ENCODE results near the gene TIAM1.

TIAM1 gene

DNA sequence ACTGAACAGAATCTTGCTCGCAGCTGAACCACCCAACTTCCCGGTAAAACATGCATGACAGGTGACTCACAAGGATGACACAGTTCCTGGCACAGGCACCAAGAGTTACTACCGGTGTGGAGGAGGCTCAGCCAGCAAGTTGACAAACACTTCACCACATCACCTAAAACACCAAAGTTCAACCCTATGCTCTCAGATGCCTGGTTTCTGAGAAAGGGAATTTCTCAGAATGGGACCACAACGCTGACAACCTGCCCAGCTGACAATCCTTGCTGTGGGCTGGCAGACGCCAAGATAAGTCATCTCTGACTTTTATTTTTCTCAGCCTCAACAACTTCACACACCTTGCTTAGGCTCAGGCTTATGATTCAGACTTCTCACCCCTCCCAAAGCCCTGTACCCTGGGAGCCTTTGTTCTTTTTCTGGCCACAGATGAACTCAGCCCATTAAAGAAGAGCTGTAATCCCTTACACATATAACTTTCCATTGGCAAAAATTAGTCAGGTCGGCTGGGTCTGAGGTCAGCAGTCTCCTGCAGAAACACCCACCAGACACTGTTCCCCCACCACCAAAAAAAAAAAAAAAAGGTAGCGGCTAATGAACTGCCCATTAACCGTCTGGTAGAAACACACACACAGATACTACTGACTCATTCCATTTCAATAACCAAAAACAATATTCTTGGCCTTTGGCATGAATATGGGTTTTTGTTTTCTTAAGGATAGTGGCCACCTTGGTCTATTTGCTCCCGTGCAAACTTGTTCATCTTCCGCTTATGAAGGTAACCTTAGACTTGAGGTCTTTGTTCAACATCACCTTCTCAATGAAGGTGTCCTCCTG, 10.8 kb upstream of the TIAM1 start:
- DNase-seq (ENCODE audit: extremely low read depth in 1 of 2, low read depth in 1 of 2): peak; percentile 48 to 60

DNA sequence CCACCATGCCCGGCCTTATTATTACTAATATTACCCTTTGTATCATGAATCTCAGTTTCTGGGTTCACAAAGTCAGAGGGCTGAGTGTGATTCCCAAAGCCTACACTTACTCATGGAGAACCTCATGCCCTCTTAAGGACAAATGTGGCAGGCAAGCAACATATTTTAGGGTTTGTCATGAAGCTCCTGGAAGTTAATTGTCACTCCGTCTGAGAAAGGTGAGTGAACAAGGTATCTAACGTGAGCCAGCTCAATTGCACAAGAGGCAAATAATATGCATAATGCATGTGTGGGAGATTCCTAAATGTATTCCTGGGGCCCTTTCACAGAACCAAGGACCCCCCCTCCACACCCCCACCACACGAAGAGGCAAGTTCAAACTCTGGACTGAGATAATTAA, 10.1 kb upstream of the TIAM1 start:
- DNase-seq (ENCODE audit: extremely low read depth in 1 of 2, low read depth in 1 of 2): no peak

DNA sequence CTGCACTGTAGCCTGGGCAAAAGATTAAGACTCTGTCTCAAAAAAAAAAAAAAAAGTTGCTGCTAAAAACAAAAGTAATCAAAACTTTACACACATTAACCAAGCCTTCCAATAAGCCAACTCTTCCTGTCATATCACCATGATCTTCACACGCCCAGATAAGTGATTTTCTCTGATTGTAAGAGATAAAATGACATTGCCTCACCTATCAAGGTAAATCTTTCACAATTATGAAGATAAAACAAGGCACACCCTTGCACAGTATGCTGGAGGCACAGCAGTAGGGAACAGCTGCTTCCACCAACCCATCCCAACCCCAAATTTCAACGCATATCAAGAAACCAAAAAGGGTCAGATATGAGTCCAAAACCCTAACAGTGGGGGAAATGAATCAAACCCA, 8.8 kb upstream of the TIAM1 start:
- DNase-seq (ENCODE audit: extremely low read depth in 1 of 2, low read depth in 1 of 2): no peak

DNA sequence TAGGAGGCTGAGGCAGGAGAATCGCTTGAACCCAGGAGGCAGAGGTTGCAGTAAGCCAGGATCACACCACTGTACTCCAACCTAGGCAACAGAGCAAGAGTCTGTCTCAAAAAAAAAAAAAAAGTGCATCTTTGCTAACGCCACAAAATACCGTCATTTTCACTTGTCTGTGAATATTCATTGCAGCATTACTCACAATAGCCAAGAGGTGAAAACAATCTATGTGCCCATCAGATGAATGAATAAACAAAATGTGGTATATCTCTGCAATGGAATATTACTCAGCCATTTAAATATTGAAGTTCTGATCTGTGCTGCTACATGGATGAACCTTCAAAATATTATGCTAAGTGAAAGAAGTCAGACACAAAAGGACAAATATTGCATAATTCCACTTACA, 7.9 kb upstream of the TIAM1 start:
- no peak for DNase-seq (ENCODE audit: extremely low read depth in 1 of 2, low read depth in 1 of 2)

DNA sequence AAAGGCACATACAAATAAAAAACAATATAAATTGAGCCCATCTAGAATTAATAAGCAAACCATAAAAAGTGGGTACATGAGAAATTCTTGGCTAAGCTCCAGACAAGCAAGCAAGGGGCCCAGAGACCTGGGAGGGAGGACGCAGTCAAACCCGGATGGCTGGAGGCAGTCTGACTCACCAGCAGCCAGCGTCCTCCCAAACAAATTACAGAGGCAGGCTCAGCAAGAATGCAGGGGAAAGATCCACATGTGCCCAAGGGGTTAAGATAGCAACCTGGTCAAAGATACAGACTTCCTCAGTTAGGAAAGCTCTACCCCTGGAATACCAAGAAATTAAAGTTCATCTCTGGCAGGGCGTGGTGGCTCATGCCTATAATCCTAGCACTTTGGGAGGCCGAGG, 7.4 kb upstream of the TIAM1 start:
- DNase-seq (ENCODE audit: extremely low read depth in 1 of 2, low read depth in 1 of 2): no peak

DNA sequence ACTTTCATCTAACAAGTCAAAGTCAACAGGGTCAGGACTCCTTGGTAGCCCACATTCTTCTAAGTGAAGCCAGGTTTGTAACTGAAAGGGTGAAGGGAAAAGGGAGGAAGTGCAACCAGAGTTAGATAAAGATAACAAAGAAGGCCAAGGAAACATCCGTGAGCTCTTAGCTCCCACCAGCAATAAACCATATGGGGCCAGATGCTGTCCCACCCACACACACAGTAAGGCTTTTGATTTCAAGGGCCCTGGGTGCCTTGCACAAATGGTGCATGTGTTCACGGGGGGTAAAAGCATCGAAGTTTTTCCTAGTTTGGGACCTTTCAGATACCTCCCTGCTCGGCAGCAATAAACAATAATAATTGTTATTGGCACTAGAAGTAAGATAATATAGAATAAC, 5.1 kb upstream of the TIAM1 start:
- DNase-seq (ENCODE audit: extremely low read depth in 1 of 2, low read depth in 1 of 2): no peak

DNA sequence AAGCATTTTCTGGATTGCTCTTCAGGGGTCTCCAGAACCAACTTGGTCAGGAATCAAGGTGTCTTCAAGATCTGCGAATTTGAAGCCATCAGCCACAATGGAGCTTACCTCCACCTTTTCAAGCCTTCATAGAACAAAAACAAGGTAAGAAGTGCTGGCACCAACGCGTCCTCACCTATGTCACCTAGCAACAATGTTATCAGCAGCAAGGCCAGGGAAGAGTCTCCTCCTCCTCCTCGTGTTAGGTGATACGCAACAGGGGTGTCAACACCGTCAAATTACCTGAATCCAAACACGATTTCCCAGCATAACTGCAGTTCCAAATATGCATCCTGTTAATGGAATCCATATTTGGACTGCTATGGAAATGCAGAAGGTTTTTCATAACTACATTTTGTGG, 4.1 kb upstream of the TIAM1 start:
- no peak for DNase-seq (ENCODE audit: extremely low read depth in 1 of 2, low read depth in 1 of 2)

DNA sequence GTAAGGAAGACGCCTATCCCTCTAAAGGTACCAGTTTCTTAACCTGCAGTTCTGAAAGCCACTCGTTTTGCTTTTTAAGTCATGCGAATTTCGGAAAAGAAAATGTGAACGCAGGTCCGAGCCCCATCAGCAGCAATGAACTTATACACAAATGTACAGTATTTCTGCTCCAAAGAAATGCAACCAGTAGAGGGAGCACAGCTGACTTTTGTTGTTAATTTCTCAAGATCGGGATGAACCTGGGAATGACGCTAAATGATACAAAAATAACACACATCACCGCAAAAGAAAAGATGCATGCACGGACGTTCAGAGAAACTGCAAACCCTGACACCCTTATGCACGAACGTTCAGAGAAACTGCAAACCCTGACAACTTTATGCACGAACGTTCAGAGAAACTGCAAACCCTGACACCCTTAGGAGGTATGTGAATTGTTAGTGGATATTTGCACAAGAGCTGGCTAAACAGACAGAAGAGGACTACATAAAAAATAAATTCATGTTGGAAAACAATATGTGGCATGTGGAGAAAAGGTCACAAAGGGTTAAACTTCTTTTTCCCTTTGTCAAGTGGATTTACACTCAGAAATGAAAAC, 3.5 kb upstream of the TIAM1 start:
- no peak for DNase-seq (ENCODE audit: extremely low read depth in 1 of 2, low read depth in 1 of 2)

DNA sequence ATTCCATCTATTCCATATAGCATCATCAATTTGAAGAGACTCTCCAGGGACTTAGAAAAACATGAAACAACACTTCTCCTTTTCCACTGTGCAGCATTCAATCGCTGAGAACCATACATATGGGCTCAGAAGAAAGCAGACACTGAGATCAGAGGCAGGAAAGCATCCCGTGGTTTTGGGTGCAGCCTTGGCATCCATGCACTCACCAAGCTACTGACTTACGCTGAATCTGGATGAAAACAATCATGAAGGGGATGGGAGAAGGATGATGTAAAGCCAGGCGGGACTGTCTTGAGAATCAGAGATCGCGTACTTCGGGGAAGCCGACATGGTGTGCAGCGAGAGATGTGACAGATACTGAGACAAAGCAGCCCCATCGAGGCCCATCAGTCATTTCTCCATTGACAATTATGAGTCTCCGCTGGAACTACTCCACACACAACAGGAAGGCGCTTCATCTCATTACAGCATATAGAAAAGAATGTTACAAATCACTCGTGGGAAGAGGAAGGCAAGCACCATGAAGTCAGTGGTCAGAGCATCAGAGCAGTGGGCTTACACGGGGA, 2.3 kb upstream of the TIAM1 start:
- DNase-seq (ENCODE audit: extremely low read depth in 1 of 2, low read depth in 1 of 2): no peak

DNA sequence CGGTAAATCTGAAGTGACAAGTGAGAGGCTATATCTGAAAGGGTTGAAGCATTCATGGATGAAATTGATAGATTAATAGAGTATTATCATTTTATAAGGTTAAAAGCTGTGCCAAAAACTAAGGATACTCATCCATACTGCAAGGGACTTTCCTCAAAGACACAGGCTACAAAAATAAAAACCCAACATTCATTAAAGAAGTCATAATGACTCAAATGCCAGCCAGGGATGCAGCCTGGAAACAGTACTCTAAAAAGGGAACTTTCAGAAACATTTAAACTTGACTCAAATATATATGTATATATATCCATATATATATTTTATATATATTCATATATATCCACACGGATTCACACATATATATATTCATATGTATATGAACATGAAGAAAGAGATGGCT, 1.1 kb upstream of the TIAM1 start:
- DNase-seq (ENCODE audit: extremely low read depth in 1 of 2, low read depth in 1 of 2): no peak

DNA sequence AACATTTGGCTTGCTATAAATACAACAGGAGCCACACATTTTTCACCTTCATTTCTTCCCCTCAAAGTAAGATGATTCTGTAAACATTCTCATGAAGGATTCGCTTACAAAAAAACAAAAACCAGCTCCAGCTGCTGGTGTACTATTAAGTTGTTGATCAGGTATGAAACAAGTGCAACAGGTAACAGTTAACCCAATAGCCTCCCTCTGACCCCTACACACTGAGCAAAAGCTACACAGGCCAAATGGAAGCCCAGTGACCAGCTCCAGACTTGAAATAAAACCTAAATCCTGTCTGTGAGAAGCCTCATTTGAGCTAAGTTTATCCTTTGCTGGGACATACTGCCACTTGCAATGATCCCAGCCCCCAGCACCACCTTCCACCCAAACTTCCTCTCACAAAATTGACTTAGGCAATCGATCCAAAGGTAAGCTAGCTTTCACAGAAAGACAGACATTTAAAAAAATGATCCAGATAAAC, 991 bp downstream of the TIAM1 start:
- DNase-seq (ENCODE audit: extremely low read depth in 1 of 2, low read depth in 1 of 2): no peak

DNA sequence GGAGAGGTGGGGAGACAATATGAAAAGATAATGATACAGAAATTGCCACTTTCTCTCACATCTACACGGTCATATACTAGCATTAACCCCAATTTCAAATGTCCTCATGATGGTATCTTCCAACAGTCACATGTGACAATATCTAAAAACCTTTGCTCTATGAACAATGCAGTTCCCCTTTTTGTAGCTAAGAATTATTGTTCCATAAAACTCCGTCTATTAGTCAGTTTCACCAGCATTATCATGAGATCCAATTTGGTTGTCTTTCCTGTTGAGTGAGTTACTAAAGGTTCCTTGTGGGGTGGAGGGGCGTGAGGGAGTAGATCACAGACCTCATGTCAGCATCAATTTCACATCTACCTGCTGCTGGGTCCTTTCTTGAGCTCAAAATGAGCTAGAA, 1.7 kb downstream of the TIAM1 start:
- no peak for DNase-seq (ENCODE audit: extremely low read depth in 1 of 2, low read depth in 1 of 2)

DNA sequence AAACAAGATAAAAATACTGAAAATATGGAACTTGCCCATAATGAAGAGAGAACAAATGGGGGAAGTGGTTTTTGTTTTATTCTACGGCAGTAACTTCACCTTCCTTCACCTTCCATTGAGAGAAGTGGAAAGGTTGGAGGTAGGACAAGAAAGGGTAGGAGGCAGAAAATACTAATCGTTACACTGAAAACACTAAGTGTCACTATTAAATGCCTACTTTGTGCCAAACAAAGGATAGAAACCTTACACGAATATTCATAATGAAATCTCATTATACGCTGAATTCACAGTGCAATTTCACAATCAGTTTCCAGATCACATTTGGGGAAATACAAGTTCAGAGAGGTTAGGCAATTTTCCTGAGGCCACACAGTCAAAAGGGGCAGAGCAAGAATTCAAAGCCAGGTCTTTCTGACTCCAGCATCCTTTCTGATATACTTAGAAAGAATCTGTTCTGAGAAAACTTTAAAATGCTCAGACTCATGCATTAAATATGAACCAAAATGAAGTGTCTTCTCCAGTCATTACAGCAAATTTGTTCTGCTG, 3.0 kb downstream of the TIAM1 start:
- DNase-seq (ENCODE audit: extremely low read depth in 1 of 2, low read depth in 1 of 2): no peak

DNA sequence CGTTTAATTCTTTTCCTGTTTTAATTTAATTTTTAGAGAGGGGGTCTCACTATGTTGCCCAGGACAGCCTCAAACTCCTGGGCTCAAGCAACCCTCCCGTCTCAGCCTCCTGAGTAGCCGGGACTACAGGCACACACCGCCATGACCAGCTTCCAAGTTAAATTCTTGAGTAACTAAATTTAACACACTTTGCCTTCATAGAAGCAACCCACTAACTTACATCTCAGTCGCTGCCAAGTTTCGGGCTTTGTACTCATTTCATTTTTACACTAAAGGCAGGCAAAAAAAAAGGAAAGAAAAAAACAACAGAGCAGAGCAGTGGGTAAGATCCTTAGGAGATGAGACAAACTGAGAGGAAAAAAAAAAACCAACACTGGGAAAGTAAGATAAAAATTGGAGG, 3.5 kb downstream of the TIAM1 start:
- DNase-seq (ENCODE audit: extremely low read depth in 1 of 2, low read depth in 1 of 2): no peak

DNA sequence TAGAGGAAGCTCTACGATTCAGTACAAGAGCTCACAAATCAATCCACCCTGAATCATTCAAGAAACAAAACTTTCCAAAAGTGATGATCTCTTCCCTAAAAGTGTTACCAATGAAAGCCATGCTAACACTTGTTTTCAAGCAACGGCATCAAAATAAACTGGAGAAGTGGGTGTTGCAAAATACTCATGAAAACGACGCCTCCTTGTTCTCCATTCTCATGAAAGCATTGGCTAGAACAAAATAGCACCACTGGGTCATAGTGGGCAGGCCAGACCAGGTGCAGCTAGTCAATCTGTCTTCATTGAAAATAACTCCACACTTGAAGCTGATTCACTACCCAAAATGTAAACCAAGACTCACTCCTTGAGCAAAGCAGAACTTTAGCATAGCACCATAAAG, 4.3 kb downstream of the TIAM1 start:
- no peak for DNase-seq (ENCODE audit: extremely low read depth in 1 of 2, low read depth in 1 of 2)

DNA sequence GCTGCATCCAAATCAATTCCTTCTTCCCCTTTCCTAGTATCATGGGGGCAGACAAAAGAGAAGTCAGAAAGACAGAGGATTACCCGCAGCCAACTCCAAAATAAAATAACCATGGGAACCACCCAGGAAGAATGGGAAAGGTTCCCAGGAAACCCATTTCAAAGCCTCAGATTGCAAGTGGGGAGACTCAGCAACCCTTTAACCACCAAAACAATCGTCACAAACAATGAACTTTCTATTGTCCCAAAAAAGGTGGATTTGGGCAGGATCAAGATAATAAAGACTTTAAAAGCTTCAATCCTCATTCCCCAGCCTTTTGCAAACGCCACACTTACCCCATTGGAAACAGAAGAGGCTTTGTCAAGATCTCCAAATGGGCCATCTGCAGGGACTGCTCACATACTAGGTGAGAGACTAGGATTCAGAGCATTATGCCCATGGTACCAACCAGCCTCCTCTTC, 5.1 kb downstream of the TIAM1 start:
- DNase-seq (ENCODE audit: extremely low read depth in 1 of 2, low read depth in 1 of 2): no peak

DNA sequence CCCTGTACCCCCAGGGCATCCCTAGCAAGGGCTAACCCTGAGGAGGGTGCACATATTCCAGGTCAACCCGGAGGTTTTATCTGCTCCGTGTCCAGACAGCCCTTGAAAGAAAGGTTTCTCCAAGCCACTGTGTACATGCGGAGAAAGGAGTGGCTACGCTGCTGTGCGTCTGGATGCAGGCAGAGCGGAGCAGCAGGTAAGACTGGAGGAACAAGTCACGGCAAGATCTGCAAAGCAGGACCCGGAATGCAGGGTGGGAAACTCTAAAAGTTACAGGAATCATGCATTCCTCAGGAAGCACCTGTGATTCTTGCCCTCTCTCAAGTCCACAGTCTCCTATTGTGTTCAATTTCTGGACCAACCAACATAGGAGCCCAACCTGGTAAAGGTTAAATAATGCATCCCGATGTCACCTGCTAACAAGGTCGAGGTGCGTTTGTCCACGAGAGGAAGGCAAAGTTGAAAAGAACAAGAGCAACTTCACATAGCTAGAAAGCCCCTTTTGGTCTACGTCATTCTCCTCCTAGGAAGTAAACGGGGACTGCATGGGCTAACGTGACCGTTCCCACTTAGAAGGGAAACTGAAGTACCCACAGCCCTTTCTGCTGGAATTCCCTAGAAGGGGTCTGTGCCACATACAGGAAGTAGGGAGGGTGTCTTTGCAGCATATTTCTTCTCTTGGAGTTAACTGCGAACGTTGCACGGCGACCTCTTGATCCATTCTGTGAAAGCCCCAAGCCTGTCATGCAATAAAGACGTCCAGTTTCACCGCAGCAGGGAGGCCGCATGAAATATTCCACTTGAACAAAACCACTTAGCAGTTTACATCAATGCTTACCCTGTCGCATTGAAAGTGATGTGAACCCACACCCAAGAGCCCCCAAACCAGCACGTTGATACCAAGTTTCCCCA, 5.8 kb downstream of the TIAM1 start:
- no peak for DNase-seq (ENCODE audit: extremely low read depth in 1 of 2, low read depth in 1 of 2)

DNA sequence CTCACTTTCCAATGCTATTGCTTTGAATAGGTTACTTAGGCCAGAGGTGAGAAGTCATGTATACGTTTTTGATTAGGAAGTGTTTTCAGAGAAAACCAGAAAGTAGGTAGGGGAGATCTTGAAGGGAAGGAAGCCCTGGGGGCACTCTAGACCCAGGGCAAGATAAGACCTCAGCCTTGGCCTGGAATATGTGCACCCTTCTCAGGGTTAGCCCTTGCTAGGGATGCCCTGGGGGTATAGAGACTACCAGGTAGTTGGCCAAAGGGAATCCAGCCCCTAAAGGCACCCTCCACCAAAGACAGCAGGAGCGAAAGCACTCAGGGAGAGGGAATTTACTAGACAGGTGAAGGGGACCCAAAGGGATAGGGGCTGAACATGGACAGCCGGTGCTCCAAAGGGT, 7.0 kb downstream of the TIAM1 start:
- no peak for DNase-seq (ENCODE audit: extremely low read depth in 1 of 2, low read depth in 1 of 2)

DNA sequence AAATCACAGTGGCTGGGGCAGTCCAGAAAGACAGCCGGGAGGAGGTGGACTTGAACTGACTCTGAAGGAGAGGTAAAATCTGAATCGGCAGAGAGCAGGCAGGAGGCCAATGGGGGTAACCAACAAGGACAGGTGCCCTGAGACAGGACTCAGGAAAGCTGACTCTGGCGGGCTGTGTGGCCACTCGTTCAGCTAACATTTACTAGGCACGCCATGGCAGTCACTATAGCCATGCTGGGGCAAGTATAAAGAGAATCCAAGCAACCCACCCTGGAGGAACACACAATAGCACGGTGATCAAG, 7.4 kb downstream of the TIAM1 start:
- DNase-seq (ENCODE audit: extremely low read depth in 1 of 2, low read depth in 1 of 2): no peak

DNA sequence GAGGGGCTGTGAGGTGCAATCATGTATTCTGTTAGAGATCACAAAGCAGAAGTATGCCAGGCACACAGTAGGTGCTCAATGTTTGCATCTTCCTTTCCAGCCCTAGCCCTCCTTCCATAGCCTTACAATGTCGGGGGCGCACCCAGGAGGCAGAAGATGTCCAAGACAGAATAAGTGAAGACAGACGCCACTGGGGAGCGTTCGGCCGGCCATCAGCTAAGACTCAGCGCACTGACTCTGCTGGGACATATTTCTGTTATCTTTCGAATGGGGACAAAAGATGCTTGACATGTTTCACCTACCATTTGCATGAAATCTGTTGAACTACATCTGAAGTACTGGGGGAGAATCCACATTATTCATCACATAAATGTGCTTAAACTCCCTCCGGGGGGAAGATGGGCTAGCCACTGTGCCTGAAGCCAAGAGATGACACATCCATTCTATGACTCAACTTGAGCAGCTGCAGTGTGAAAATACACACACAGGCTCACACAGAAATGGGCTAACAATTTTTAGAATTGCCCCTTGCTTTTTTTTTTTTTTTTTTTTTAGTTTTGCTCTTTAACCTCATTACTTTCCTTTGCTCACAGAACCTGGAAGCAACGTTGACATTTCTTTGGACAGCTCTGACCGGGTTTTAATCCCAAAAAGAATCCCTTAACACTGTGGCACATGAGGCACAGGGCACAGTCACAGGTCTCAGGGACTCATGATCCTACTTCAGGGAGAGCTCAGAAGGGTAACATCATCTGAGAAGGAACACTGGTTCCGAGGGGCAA, 7.9 kb downstream of the TIAM1 start:
- no peak for DNase-seq (ENCODE audit: extremely low read depth in 1 of 2, low read depth in 1 of 2)
